Endodermal cell (in vitro differentiated cells): ENCODE data around the gene DEFB118. TPM values are rescaled to one million over a fixed set of nuclear protein-coding genes. Genes with fewer than 3 reads are reported as not detected.

ENCODE experiments used
- DNase-seq: peaks from one replicate; pipeline ENCODE4 v3.0.0-alpha.2; 2017
- H3K27ac ChIP-seq: 2 replicates; pipeline ENCODE4 v1.5.1; 2013; ENCODE audit warnings: mild to moderate bottlenecking, low read depth, low read length, moderate library complexity
- H3K27me3 ChIP-seq: 2 replicates; pipeline ENCODE4 v1.6.1; 2013; ENCODE audit warnings: mild to moderate bottlenecking, low read length, moderate library complexity; ENCODE audit not compliant: insufficient read depth, control insufficient read depth, poor library complexity, severe bottlenecking
- H3K36me3 ChIP-seq: 2 replicates; pipeline ENCODE4 v1.7.0; 2013; ENCODE audit warnings: mild to moderate bottlenecking, low read length, moderate library complexity; ENCODE audit not compliant: control insufficient read depth, insufficient read depth
- H3K4me1 ChIP-seq: one replicate; pipeline ENCODE4 v1.7.0; 2013; ENCODE audit warnings: low read length; ENCODE audit not compliant: control insufficient read depth, insufficient read depth
- H3K4me3 ChIP-seq: 2 replicates; pipeline ENCODE4 v1.5.1; 2013; ENCODE audit warnings: mild to moderate bottlenecking, low read length, moderate library complexity
- H3K9ac ChIP-seq: 2 replicates; pipeline ENCODE4 v1.6.1; 2013; ENCODE audit warnings: mild to moderate bottlenecking, low read length, moderate library complexity; ENCODE audit not compliant: poor library complexity, severe bottlenecking; ENCODE audit errors: extremely low read depth
- H3K9me3 ChIP-seq: 2 replicates; pipeline ENCODE4 v1.6.1; 2013; ENCODE audit warnings: mild to moderate bottlenecking, low read length, moderate library complexity; ENCODE audit not compliant: control insufficient read depth
- H3K27ac Mint-ChIP-seq: 2 replicates; pipeline ENCODE4 v1.8.0; 2020; ENCODE audit warnings: mixed read lengths
- H3K27me3 Mint-ChIP-seq: 2 replicates; pipeline ENCODE4 v1.8.0; 2021; ENCODE audit warnings: mild to moderate bottlenecking, mixed read lengths; ENCODE audit not compliant: insufficient read depth
- H3K36me3 Mint-ChIP-seq: 2 replicates; pipeline ENCODE4 v1.8.0; 2020; ENCODE audit warnings: low read depth, mixed read lengths
- H3K4me1 Mint-ChIP-seq: 2 replicates; pipeline ENCODE4 v1.8.0; 2020; ENCODE audit warnings: mixed read lengths
- H3K4me3 Mint-ChIP-seq: 2 replicates; pipeline ENCODE4 v1.8.0; 2020; ENCODE audit warnings: mild to moderate bottlenecking, moderate library complexity, mixed read lengths
- H3K9me3 Mint-ChIP-seq: 2 replicates; pipeline ENCODE4 v1.8.0; 2020; ENCODE audit warnings: mild to moderate bottlenecking, mixed read lengths
- CTCF ChIP-seq: fragments of 200-600 bp; sonication (generic); conservative IDR thresholded peaks from 2 replicates; pipeline ENCODE4 v1.5.0; 2021; ENCODE audit warnings: antibody characterized with exemption, mild to moderate bottlenecking
- WGBS, 2 experiments: methylation state at CpG; one replicate each; pipeline versions ENCODE4 v1.1.5 to v1.1.7; 2013; ENCODE audit warnings: missing lambda C conversion rate in 2 of 2, mixed read lengths in 1 of 2; ENCODE audit not compliant: insufficient coverage in 1 of 2, insufficient read length in 1 of 2; 5-methylcytosine and 5-hydroxymethylcytosine counted together
- total RNA-seq, 2 donors: library from RNA; stranded (reverse); fragmentation: NEBNext Ultra II Directional in 1 of 2; extraction: Animal tissue kit (Norgen Biotek cat#: 25700) in 1 of 2; gene quantifications; 2 replicates in 1 of 2; 3 replicates in 1 of 2; pipeline ENCODE4 v1.2.1, GENCODE V29; 2021

Gene DEFB118
- total RNA-seq, 2 donors from 2014 or later, result not detected

- DNase-seq, result no peak
- H3K27me3 Mint-ChIP-seq, result no peaks in the 10 kb centered on the region
- H3K9me3 Mint-ChIP-seq, result peaks cover 81% of the 10 kb centered on the region
- H3K9ac ChIP-seq, result no peak overlapping the region
- H3K27me3 ChIP-seq, result no peaks in the 10 kb centered on the region
- H3K9me3 ChIP-seq, result peaks cover 69% of the 10 kb centered on the region
- 33 to 80% methylated on average over 1 of the region's 1 CpG for WGBS, 2 experiments
- H3K4me3 ChIP-seq, result no peak overlapping the region
- H3K27ac Mint-ChIP-seq, result no peak overlapping the region
- H3K36me3 ChIP-seq, result no peaks in the 10 kb centered on the region
- TF ChIP-seq CTCF, result no peak
- H3K4me3 Mint-ChIP-seq, result no peak overlapping the region
- H3K4me1 Mint-ChIP-seq, result no peaks in the 10 kb centered on the region
- H3K4me1 ChIP-seq, result no peaks in the 10 kb centered on the region
- H3K27ac ChIP-seq, result no peak overlapping the region
- H3K36me3 Mint-ChIP-seq, result no peaks in the 10 kb centered on the region
These were observed 41.6 kb downstream of the DEFB118 start for GRCh38 chr20:31410011-31410410.

GRCh38 chr20:31414381-31414780 is 46.0 kb downstream of the DEFB118 start:
- no peaks in the 10 kb centered on the region for H3K4me1 Mint-ChIP-seq
- TF ChIP-seq CTCF, result no peak
- WGBS, 2 experiments, result 74 to 77% methylated on average over 5 to 6 of the region's 6 CpGs
- H3K27ac Mint-ChIP-seq, result no peak overlapping the region
- no peaks in the 10 kb centered on the region for H3K36me3 ChIP-seq
- no peak for DNase-seq
- no peaks in the 10 kb centered on the region for H3K36me3 Mint-ChIP-seq
- H3K4me3 Mint-ChIP-seq, result no peak overlapping the region
- peaks cover 56% of the 10 kb centered on the region for H3K9me3 ChIP-seq
- H3K4me1 ChIP-seq, result no peaks in the 10 kb centered on the region
- no peak overlapping the region for H3K9ac ChIP-seq
- H3K4me3 ChIP-seq, result no peak overlapping the region
- no peak overlapping the region for H3K27ac ChIP-seq
- H3K27me3 ChIP-seq, result no peaks in the 10 kb centered on the region
- H3K27me3 Mint-ChIP-seq, result no peaks in the 10 kb centered on the region
- H3K9me3 Mint-ChIP-seq, result peaks cover 95% of the 10 kb centered on the region

GRCh38 chr20:31415653-31416052 is 47.3 kb downstream of the DEFB118 start:
- Histone ChIP-seq H3K9ac (no peak overlapping the region), H3K9me3 (peaks cover 59% of the 10 kb centered on the region), H3K4me1 (no peaks in the 10 kb centered on the region), H3K27ac (no peak overlapping the region), H3K4me3 (no peak overlapping the region), H3K27me3 (no peaks in the 10 kb centered on the region), H3K36me3 (no peaks in the 10 kb centered on the region)
- H3K36me3 Mint-ChIP-seq, result no peaks in the 10 kb centered on the region
- no peak for TF ChIP-seq CTCF
- 83 to 86% methylated on average over 1 to 2 of the region's 2 CpGs for WGBS, 2 experiments
- H3K4me3 Mint-ChIP-seq, result no peak overlapping the region
- H3K27me3 Mint-ChIP-seq, result no peaks in the 10 kb centered on the region
- peaks cover 95% of the 10 kb centered on the region for H3K9me3 Mint-ChIP-seq
- H3K4me1 Mint-ChIP-seq, result no peaks in the 10 kb centered on the region
- no peak overlapping the region for H3K27ac Mint-ChIP-seq
- no peak for DNase-seq
